ENCODE measurements around the gene MIA.
A peak's percentile ranks its signal among the peaks of the same experiment; 100 is the strongest.

The MIA gene

DNA sequence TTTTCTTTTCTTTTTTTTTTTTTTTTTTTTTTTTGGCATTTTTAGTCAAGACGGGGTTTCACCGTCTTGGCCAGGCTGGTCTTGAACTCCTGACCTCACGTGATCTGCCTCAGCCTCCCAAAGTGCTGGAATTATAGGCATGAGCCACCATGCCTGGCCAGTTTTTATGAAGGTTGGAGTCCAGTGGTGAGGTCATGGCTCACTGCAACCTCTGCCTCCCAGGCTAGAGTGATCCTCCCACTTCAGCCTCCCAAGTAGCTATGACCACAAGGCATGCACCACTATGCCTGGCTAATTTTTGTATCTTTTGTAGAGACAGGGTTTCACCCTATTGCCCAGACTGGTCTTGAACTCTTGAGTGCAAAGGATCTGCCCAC lies 20.1 kb upstream of the MIA start:
- peaks cover 62 to 83% of the 10 kb centered on the region in 2 experiments for H3K36me3 ChIP-seq (ENCODE audit: control insufficient read depth in 2 of 2, insufficient read depth in 1 of 2, low read length in 2 of 2)
- H3K9me3 ChIP-seq (ENCODE audit: control insufficient read depth, insufficient read depth, low read depth, low read length), result no peaks in the 10 kb centered on the region
- H3K27ac ChIP-seq (ENCODE audit: extremely low read depth, low read depth, low read length), result peak overlapping the region; percentile 62
- ChIA-PET POLR2A (interaction anchor here (0.5 to 7.3 kb wide), 8 partner anchors 12 to 428 kb away, joined by 3 to 180 read pairs (median 6); partner anchors contain the start of gene RAB4B), CTCF (interaction anchor here (0.7 to 2.1 kb wide), 6 partner anchors 11 to 188 kb away, joined by 3 to 8 read pairs (median 6); no protein-coding TSS in a partner anchor)
- H3K4me3 ChIP-seq (ENCODE audit: low read depth, low read length), result no peak overlapping the region
- H3K4me1 ChIP-seq (ENCODE audit: control insufficient read depth, insufficient read depth, low read length), result peaks cover 28% of the 10 kb centered on the region
- TF ChIP-seq ZNF132 (tag by site-specific recombination; IDR thresholded peaks at IDR 0.05; ENCODE audit: borderline replicate concordance) (no peak), ZNF362 (tag by site-specific recombination; IDR thresholded peaks at IDR 0.05) (peak; percentile 37; the same call in 1 of the 2 replicates)

DNA sequence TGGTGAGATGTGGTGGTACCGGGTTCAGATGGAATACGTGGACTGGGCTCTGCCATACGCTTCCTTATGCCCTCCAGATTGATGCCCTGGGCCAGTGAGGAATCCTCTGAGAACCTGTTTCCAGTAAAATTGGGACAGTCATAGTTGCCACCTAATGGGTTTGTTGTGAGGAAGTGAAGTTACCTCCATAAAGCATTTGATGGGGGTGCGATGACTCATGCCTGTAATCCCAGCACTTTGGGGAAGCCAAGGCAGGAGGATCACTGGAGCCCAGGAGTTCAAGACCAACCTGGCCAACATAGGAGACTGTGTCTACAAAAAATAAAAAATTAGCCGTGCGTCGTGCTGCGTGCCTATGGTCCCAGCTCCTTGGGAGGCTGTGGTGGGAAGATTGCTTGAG lies 19.5 kb upstream of the MIA start:
- ChIA-PET CTCF (interaction anchor here (0.6 to 1.9 kb wide), 6 partner anchors 52 to 1904 kb away, joined by 3 to 7 read pairs (median 4); no protein-coding TSS in a partner anchor), POLR2A (interaction anchor here (0.5 to 7.3 kb wide), 5 partner anchors 22 to 429 kb away, joined by 3 to 180 read pairs (median 4); partner anchors contain the start of gene RAB4B)

GRCh38 chr19:40756502-40757110 lies 18.7 kb upstream of the MIA start:
- no peak overlapping the region for H3K4me3 ChIP-seq (ENCODE audit: low read depth, low read length)
- no peaks in the 10 kb centered on the region for H3K9me3 ChIP-seq (ENCODE audit: control insufficient read depth, insufficient read depth, low read depth, low read length)
- CTCF ChIA-PET, result interaction anchor here (0.6 to 3.3 kb wide), 7 partner anchors 21 to 1905 kb away, joined by 4 to 13 read pairs (median 5); partner anchors contain the start of gene RAB4B
- peak; percentile 73 for TF ChIP-seq ZNF664 (tag by site-specific recombination; IDR thresholded peaks at IDR 0.05)
- no peak for TF ChIP-seq ZNF585B (tag by site-specific recombination; IDR thresholded peaks at IDR 0.05)
- no peak for TF ChIP-seq ZNF777 (tag by site-specific recombination; IDR thresholded peaks at IDR 0.05; ENCODE audit: borderline replicate concordance)
- TF ChIP-seq ZFHX2 (tag by site-specific recombination; conservative IDR thresholded peaks at IDR 0.05), result no peak
- peak; percentile 96 for TF ChIP-seq ZNF623 (tag by site-specific recombination; IDR thresholded peaks at IDR 0.05)
- TF ChIP-seq EGR2 (tag by site-specific recombination; IDR thresholded peaks at IDR 0.05; ENCODE audit: low read depth), result peak; percentile 67
- TF ChIP-seq, protein P1, sequence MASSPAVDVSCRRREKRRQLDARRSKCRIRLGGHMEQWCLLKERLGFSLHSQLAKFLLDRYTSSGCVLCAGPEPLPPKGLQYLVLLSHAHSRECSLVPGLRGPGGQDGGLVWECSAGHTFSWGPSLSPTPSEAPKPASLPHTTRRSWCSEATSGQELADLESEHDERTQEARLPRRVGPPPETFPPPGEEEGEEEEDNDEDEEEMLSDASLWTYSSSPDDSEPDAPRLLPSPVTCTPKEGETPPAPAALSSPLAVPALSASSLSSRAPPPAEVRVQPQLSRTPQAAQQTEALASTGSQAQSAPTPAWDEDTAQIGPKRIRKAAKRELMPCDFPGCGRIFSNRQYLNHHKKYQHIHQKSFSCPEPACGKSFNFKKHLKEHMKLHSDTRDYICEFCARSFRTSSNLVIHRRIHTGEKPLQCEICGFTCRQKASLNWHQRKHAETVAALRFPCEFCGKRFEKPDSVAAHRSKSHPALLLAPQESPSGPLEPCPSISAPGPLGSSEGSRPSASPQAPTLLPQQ (tag by site-specific recombination; IDR thresholded peaks at IDR 0.05), result no peak
- TF ChIP-seq ZNF362 (tag by site-specific recombination; IDR thresholded peaks at IDR 0.05), result peak; percentile 47; the same call in 1 of the 2 replicates
- POLR2A ChIA-PET, result interaction anchor here (0.6 to 7.3 kb wide), 5 partner anchors 9 to 1321 kb away, joined by 3 to 180 read pairs (median 3); partner anchors contain the start of genes RAB4B and RPS16
- H3K4me1 ChIP-seq (ENCODE audit: control insufficient read depth, insufficient read depth, low read length), result peaks cover 28% of the 10 kb centered on the region
- H3K27ac ChIP-seq (ENCODE audit: extremely low read depth, low read depth, low read length), result no peak overlapping the region; the same call in 1 of the 2 replicates
- H3K36me3 ChIP-seq (ENCODE audit: control insufficient read depth in 2 of 2, insufficient read depth in 1 of 2, low read length in 2 of 2), result peaks cover 75 to 97% of the 10 kb centered on the region in 2 experiments

More for the DNA sequence above, 19.5 kb upstream of the MIA start:
- H3K4me1 ChIP-seq (ENCODE audit: control insufficient read depth, insufficient read depth, low read length), result peaks cover 28% of the 10 kb centered on the region
- peaks cover 67 to 89% of the 10 kb centered on the region in 2 experiments for H3K36me3 ChIP-seq (ENCODE audit: control insufficient read depth in 2 of 2, insufficient read depth in 1 of 2, low read length in 2 of 2)
- no peak for TF ChIP-seq ZNF175 (tag by site-specific recombination; IDR thresholded peaks at IDR 0.05)
- TF ChIP-seq GLIS1 (tag by site-specific recombination; IDR thresholded peaks at IDR 0.05), result peak; percentile 70
- H3K9me3 ChIP-seq (ENCODE audit: control insufficient read depth, insufficient read depth, low read depth, low read length), result no peaks in the 10 kb centered on the region
- peak overlapping the region; percentile 57 for H3K27ac ChIP-seq (ENCODE audit: extremely low read depth, low read depth, low read length)
- H3K4me3 ChIP-seq (ENCODE audit: low read depth, low read length), result no peak overlapping the region

DNA sequence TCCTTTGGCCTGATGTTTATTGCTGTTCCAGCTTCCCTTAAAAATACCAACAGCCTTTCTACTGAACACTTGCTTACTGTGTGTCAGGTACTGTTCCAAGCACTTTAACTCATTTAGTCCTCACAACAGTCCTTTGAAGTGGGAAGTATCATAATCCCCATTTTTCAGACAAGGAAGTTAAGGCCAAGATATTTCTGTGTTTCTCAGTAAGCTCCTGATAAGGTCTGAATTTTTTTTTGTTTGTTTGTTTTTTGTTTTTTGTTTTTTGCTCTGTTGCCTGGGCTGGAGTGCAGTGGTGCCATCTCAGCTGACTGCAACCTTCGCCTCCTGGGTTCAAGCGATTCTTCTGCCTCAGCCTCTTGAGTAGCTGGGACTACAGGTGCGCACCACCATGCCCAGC lies 16.8 kb upstream of the MIA start:
- Histone ChIP-seq H3K4me3 (ENCODE audit: low read depth, low read length) (no peak overlapping the region), H3K36me3 (ENCODE audit: control insufficient read depth in 2 of 2, insufficient read depth in 1 of 2, low read length in 2 of 2) (peaks cover 90 to 100% of the 10 kb centered on the region in 2 experiments), H3K27ac (ENCODE audit: extremely low read depth, low read depth, low read length) (peak overlapping the region; percentile 24; the same call in 1 of the 2 replicates), H3K4me1 (ENCODE audit: control insufficient read depth, insufficient read depth, low read length) (peaks cover 19% of the 10 kb centered on the region), H3K9me3 (ENCODE audit: control insufficient read depth, insufficient read depth, low read depth, low read length) (no peaks in the 10 kb centered on the region)
- no peak for TF ChIP-seq PRDM10 (tag by site-specific recombination; IDR thresholded peaks at IDR 0.05)
- 0 out of 2 replicates have a peak, but pooled peaks have one; percentile 15 for TF ChIP-seq ZNF362 (tag by site-specific recombination; IDR thresholded peaks at IDR 0.05)
- TF ChIP-seq MZF1 (tag by site-specific recombination; IDR thresholded peaks at IDR 0.05; ENCODE audit: borderline replicate concordance), result 0 out of 2 replicates have a peak, but pooled peaks have one; percentile 4
- peak; percentile 100 for TF ChIP-seq ZNF239 (tag by site-specific recombination; IDR thresholded peaks at IDR 0.05)
- TF ChIP-seq ZNF335 (tag by site-specific recombination; conservative IDR thresholded peaks at IDR 0.05), result no peak
- POLR2A ChIA-PET, result interaction anchor here (1.0 to 4.4 kb wide), 2 partner anchors 9 to 20 kb away, joined by 4 to 32 read pairs; partner anchors contain the start of gene RAB4B
- CTCF ChIA-PET, result interaction anchor here (0.6 to 3.3 kb wide), 6 partner anchors 18 to 431 kb away, joined by 3 to 13 read pairs (median 4); partner anchors contain the start of gene RAB4B
